D721Med (cell line): ENCODE measurements around the gene UACA.
"Not testable (repeated sequence)": the region's sequence is repeated elsewhere in the genome, so short reads cannot be mapped to it uniquely, and the experiment has no call there.

Source experiments
- DNase-seq: peaks from one replicate; pipeline ENCODE4 v3.0.0; 2011; ENCODE audit warnings: low spot score; ENCODE audit not compliant: insufficient read length
- FAIRE-seq: peaks from 2 replicates; lab custom pipeline; 2011; peaks lifted over from hg19 to GRCh38; lab: Jason Lieb, UNC
- TF ChIP-seq, protein P1 (sequence below): IDR thresholded peaks from 2 replicates; pipeline ENCODE4 v1.5.1; 2012; ENCODE audit warnings: mild to moderate bottlenecking, control low read depth; ENCODE audit not compliant: insufficient read depth; ENCODE audit errors: missing control alignments

Gene UACA

DNA sequence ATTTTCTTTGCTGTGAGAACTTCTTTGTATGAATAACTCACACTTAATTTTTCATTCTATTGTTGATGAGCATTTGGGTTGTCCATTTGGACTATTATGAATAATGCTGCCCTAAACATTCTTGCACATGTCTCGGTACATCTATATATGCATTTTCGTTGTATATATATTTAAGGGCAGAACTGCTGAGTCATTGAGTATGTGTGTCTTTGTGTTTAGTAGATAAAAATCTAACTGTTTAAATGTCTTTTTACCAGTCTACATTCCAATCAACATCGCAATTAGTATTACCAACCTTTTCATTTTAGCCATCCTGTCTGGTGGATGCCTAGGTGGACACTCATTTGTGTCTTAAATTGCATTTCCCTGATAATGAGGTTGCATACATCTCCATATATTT is 144.4 kb downstream of the UACA start:
- FAIRE-seq (no peak), DNase-seq (no peak)
- TF ChIP-seq, protein P1, sequence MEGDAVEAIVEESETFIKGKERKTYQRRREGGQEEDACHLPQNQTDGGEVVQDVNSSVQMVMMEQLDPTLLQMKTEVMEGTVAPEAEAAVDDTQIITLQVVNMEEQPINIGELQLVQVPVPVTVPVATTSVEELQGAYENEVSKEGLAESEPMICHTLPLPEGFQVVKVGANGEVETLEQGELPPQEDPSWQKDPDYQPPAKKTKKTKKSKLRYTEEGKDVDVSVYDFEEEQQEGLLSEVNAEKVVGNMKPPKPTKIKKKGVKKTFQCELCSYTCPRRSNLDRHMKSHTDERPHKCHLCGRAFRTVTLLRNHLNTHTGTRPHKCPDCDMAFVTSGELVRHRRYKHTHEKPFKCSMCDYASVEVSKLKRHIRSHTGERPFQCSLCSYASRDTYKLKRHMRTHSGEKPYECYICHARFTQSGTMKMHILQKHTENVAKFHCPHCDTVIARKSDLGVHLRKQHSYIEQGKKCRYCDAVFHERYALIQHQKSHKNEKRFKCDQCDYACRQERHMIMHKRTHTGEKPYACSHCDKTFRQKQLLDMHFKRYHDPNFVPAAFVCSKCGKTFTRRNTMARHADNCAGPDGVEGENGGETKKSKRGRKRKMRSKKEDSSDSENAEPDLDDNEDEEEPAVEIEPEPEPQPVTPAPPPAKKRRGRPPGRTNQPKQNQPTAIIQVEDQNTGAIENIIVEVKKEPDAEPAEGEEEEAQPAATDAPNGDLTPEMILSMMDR: no peak

DNA sequence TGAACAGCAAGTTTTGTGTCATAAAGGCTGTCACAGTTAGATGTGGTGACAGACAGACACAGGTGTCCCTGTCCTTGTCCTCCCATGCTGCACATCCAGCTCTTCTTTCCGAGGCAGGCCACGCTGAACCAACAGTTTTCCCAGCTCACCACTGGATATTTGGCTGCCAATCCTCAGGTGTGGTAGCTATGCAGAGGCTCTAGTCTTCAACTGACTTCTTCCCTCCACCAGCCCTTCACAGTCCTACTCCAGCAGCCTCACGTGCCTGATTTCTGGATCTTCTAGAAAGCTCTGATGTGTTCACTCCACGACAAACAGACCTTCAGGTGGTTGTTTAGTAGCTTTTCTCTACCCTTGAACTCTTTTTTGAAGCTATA is 145.5 kb downstream of the UACA start:
- FAIRE-seq (no peak), DNase-seq (no peak)
- TF ChIP-seq, protein P1: no peak

DNA sequence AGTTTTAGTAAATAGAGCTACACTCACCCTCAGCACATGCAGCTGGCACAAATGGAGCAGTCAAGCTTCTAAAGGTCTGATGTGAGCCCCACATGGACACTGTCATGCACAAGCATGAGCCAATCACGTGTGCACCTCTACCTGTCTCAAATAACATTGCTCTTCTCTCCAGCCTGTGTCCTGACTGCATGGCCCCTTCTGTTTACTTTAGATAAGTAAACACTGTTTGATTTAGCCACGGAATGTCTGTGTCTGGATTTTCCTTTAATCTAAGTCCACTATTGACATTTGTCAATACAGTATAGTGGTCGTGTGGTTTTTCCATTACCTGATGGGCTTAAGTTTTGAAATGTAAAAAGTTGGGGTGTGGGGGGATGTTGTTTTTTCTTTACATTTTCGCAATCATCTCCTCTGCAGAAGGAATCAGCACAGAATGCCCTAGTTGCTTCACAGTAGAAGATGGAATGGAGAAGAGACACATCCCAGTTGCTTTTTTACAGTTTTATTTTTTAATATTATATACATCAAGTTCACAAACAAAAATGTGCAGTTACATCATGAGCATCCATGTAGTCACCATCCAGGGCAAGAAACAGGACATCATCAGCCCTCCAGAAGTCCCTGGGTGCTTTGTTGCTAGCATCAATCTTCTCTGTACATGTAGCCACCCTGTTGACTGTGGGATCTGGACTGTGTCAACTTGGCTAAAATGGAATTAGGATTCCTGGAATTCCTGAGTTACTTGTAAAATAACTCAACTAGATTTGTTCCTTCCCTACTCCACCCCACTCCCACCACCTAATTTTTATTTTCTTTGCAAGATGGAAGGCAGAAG is 146.1 kb downstream of the UACA start:
- TF ChIP-seq, protein P1: no peak
- DNase-seq (no peak), FAIRE-seq (no peak)

DNA sequence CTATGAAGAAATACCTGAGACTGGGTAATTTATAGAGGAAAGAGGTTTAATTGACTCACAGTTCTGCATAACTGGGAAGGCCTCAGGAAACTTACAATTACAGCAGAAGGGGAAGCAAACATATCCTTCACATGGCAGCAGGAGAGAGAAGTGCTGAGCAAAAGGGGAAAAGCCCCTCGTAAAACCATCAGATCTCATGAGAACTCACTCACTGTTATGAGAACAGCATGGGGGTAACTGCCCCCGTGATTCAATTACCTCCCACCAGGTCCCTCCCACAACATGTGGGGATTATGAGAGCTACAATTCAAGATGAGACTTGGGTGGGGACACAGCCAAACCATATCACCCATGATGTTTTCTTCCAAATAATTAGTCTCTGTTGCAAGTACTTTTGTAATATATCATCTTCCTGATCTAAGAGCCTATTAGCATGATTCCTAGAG is 147.0 kb downstream of the UACA start:
- not testable (repeated sequence) for DNase-seq, FAIRE-seq

DNA sequence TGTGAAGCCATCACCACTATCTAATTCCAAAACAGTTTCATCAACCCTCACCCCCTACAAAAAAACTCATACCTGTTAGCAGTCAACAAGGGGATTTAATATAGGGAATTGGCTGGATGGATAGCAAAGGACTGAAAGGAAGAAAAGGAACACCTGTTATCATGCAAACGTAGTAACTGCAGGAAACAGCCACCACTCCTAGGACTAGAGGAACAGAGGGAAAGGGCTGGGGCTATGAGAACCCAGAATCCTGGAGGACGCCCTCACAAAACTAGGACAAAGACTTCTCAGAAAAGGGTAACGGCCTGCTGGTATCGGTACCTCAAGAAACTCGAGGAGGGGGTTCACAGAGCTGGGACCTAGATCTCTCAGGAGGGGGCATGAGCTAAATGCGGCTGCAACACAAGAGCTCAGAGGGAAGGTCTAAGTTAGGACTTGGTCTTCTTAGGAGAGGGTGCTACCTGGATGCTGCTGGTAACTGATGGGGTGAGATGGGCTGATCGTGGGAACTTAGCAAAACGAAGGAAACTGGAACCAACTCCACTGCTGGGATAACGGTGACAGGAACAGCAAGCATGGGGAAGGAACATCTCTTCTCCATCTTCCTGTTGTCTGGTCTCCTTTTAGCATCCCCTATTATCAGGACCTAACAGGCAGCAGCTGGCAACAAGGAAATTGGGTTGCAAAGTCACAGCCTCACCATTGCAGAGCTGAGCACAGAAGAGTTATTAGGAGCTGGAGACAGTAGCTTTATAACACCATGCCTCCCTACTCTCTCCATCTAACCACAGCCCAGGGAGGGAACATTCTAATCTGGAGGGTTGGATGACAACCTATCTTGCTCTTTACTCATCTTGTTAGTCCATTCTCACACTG is 147.7 kb downstream of the UACA start:
- TF ChIP-seq, protein P1: no peak
- FAIRE-seq: no peak
- DNase-seq: no peak

DNA sequence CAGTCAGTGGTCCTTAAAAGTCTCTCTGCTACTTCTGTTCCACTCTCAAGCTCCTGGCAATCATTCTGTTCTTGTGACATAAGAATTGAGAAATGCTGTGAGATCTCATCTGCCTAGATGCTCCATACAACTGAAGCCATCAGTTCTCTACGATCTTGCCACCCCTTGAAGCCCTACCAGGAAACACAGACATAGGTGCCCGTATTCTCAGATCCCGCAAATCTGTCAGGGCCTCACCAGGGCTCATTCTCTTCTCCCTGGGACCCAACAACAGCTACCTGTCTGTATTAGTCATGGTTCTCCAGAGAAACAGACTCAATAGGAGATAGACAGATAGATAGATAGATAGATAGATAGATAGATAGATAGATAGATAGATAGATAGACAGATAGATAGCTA is 149.1 kb downstream of the UACA start:
- TF ChIP-seq, protein P1: no peak
- no peak for FAIRE-seq
- DNase-seq: no peak

DNA sequence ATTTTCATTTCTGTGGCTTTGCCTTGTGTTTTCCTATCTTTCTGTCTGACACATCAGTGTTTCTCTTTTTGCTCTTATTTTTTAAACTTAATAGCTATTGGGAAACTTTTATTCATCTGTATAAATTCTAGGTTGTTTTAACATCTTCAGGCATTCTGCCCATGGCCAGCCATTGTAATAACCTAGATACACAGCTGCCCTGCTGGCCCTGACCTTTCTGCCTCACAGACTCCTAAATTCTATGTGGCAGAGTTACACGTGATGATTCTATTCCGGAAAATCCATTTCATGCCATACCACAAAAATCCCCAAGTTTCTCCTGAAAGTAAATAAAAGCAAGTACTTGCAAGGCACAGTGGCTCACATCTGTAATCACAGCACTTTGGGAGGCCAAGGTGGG is 150.1 kb downstream of the UACA start:
- TF ChIP-seq, protein P1: no peak
- DNase-seq: no peak
- no peak for FAIRE-seq
